Right lobe of liver (tissue), 6 donors: ENCODE results near the gene GMDS. TPM values are rescaled to one million over a fixed set of nuclear protein-coding genes. Genes with fewer than 3 reads are reported as not detected.

Experiments used
- ATAC-seq, 4 donors: fragments of 200-7000 bp; cut with Tn5 transposase; one replicate each; pipeline ENCODE4 v1.9.1; 2020; ENCODE audit warnings: mild to moderate bottlenecking in 4 of 4, moderate library complexity in 4 of 4
- DNase-seq, 3 donors: peaks; one replicate each; pipeline ENCODE4 v3.0.0-alpha.2; 2020
- H3K27ac ChIP-seq, 3 donors: fragments of 200-600 bp; one replicate each; pipeline ENCODE4 v1.8.0; 2022
- H3K27me3 ChIP-seq, 2 donors: fragments of 200-600 bp; one replicate each; pipeline ENCODE4 v1.8.0; 2022
- H3K36me3 ChIP-seq, 4 donors: fragments of 200-600 bp; sonication (generic) in 1 of 4; one replicate each; pipeline versions ENCODE4 v1.5.1 to v1.8.0; 2017 to 2022; ENCODE audit warnings: control low read depth in 1 of 4
- H3K4me1 ChIP-seq, 4 donors: fragments of 200-600 bp; sonication (generic) in 1 of 4; one replicate each; pipeline versions ENCODE4 v1.5.1 to v1.8.0; 2017 to 2022; ENCODE audit warnings: control low read depth in 1 of 4
- H3K4me3 ChIP-seq, 3 donors: fragments of 200-600 bp; one replicate each; pipeline ENCODE4 v1.8.0; 2022
- H3K9me3 ChIP-seq, 4 donors: fragments of 200-600 bp; sonication (generic) in 1 of 4; one replicate each; pipeline versions ENCODE4 v1.5.1 to v1.8.0; 2017 to 2022; ENCODE audit warnings: control low read depth in 1 of 4
- POLR2A ChIP-seq: fragments of 450-650 bp; IDR thresholded peaks from one replicate; pipeline ENCODE4 v1.6.1; 2017; ENCODE audit warnings: antibody characterized with exemption, mild to moderate bottlenecking
- WGBS: methylation state at CpG from one replicate; pipeline ENCODE4 v1.1.6; 2018; ENCODE audit warnings: low coverage, low lambda C conversion rate; ENCODE audit not compliant: insufficient coverage; ENCODE audit errors: missing lambda C conversion rate; 5-methylcytosine and 5-hydroxymethylcytosine counted together
- intact Hi-C, 2 donors: fragments of 100-400 bp; cut with DNase I; formaldehyde crosslinking; loops; one replicate each; pipeline versions ENCODE4 v1.11.2 to v1.14.1; 2022
- total RNA-seq, 6 experiments: library from RNA; depleted of rRNA in 2 of 6; stranded (reverse); fragments of >200 nt in 2 of 6; fragmentation: NEBNext Ultra II Directional in 3 of 6; extraction: Animal tissue kit (Norgen Biotek cat#: 25700) in 3 of 6; gene quantifications; one replicate each; pipeline versions ENCODE4 v1.1.0 to v1.2.4, GENCODE V29; 2016 to 2023
- TF ChIP-seq, protein P1 (sequence below), 4 donors: fragments of 200-600 bp in 3 of 4; fragments of 450-650 bp in 1 of 4; IDR thresholded peaks; one replicate each; pipeline versions ENCODE4 v1.5.1 to v1.8.0; 2016 to 2022; ENCODE audit warnings: antibody characterized with exemption in 4 of 4, mild to moderate bottlenecking in 2 of 4
- donor health status: DM: no; HTN: yes; CAD: no.
- donor health status: DM: no; HTN: no; CAD: no.
- donor health status: DM: no; HTN: no; CAD: no.
- donor health status: DM: no; HTN: yes; CAD: no.
- donor health status: DM: no; HTN: yes; CAD: no.

GMDS gene
- total RNA-seq, 6 experiments from 2014 or later = 15.9 to 34.4 (median 23.4) TPM

DNA sequence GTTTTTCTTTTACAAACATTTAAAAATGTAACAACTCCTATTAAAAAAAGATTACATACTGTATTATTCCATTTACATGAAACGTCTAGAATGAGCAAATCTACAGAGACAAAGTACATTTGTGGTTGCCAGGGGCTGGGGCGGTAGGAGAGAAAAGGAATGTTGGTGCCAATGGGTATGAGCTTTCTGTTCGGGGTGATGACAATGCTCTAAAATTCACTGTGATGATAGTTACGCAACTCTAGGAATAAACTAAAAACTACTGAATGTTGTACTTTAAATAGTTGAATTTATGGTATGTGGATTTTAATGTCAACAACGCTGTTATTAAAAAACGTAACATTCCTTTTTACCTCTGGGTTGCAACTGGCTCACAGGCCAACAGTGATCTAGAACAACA is 211.1 kb downstream of the GMDS start:
- 47% methylated on average over 6 of the region's 6 CpGs for WGBS
- intact Hi-C loops = no loop called here
- Histone ChIP-seq H3K36me3 (no peaks in the 10 kb centered on the region), H3K27me3 (no peaks in the 10 kb centered on the region), H3K4me3 (peak overlapping the region in 1 of 3 donors; percentile 5), H3K27ac (peak overlapping the region in 2 of 3 donors; percentile 36 to 68), H3K4me1 (peaks cover 0 to 24% (median 4%) of the 10 kb centered on the region in 4 donors), H3K9me3 (no peaks in the 10 kb centered on the region)
- ATAC-seq (peak; percentile 42 to 71 (median 55)), DNase-seq (no peak)
- TF ChIP-seq, protein P1, sequence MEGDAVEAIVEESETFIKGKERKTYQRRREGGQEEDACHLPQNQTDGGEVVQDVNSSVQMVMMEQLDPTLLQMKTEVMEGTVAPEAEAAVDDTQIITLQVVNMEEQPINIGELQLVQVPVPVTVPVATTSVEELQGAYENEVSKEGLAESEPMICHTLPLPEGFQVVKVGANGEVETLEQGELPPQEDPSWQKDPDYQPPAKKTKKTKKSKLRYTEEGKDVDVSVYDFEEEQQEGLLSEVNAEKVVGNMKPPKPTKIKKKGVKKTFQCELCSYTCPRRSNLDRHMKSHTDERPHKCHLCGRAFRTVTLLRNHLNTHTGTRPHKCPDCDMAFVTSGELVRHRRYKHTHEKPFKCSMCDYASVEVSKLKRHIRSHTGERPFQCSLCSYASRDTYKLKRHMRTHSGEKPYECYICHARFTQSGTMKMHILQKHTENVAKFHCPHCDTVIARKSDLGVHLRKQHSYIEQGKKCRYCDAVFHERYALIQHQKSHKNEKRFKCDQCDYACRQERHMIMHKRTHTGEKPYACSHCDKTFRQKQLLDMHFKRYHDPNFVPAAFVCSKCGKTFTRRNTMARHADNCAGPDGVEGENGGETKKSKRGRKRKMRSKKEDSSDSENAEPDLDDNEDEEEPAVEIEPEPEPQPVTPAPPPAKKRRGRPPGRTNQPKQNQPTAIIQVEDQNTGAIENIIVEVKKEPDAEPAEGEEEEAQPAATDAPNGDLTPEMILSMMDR (IDR thresholded peaks at IDR 0.05) = no peak
- no peak for TF ChIP-seq POLR2A

DNA sequence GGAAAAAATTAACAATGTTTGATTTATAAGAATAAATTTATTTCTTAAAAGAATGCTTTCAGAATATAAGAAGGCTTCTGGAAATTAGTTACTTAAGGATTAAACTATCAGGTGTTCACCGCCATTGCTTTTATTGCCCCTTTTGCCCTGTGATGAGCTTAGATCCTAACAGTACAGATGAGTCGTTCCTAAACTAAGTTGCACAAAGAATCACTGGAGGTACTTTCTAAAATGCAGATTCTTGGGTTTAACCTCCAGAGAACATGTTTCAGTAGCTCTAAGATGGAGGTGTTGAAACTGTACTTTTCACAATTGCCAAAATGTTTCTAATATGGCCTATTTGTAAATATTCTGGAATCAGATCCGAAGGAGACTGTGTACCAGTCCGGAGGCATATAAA is 211.9 kb downstream of the GMDS start:
- Histone ChIP-seq H3K27ac (no peak overlapping the region), H3K27me3 (no peaks in the 10 kb centered on the region), H3K36me3 (no peaks in the 10 kb centered on the region), H3K4me1 (peaks cover 0 to 24% (median 4%) of the 10 kb centered on the region in 4 donors), H3K9me3 (no peaks in the 10 kb centered on the region), H3K4me3 (no peak overlapping the region)
- no peak for DNase-seq
- no peak for ATAC-seq
- WGBS = 90% methylated on average over 4 of the region's 4 CpGs
- TF ChIP-seq, protein P1 (IDR thresholded peaks at IDR 0.05) = no peak
- no peak for TF ChIP-seq POLR2A
- intact Hi-C loops = no loop called here

DNA sequence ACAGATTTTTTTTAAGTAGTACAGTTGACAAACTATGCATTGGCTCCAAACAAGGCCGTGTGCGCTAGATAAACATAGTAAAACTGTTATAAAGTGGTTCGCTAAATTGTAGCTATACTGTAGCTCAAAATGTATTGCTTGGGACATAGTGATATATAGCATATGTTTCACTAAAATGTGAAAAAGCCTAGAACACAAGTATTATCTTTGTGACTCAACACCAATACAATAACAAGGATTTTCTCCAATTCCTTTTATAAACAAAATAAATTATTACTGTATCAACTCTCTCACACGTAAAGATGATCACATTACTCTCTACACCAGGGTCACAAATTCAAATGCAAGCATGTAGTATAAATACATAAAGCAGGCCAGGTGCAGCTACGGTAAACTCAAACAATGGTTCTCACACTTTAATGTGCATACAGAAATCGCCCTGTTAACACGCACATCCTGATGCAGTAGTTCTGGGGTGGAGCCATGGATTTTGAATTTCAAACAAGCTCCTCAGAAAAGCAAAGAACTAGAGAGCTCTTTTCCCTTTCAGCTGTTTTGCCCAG is 214.6 kb downstream of the GMDS start:
- Histone ChIP-seq H3K9me3 (no peaks in the 10 kb centered on the region), H3K4me1 (peaks cover 0 to 24% (median 4%) of the 10 kb centered on the region in 4 donors), H3K27me3 (no peaks in the 10 kb centered on the region), H3K27ac (no peak overlapping the region), H3K4me3 (no peak overlapping the region), H3K36me3 (no peaks in the 10 kb centered on the region)
- ATAC-seq (no peak), DNase-seq (no peak)
- WGBS = 93% methylated on average over 7 of the region's 7 CpGs
- TF ChIP-seq, protein P1 (IDR thresholded peaks at IDR 0.05) = no peak
- no peak for TF ChIP-seq POLR2A
- intact Hi-C loops = no loop called here

DNA sequence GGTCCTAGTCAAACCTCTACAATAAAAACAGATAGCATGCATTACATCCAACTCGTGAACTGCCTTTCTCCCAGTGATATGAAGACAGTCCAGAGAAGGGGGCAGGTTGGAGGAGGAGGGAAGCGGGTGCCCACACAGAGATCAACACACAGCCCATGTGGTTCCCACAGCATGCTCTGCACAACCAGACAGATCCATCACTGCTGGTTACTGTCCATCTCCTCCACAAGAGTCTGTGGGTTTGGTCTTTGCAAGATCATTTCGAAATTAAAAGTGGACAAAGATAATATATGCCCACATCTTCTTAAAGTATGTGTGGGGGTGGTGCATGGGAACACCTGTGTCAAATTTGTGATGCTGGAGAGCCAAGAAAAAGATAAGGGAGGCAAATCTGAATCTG is 215.5 kb downstream of the GMDS start:
- intact Hi-C loops = no loop called here
- Histone ChIP-seq H3K4me1 (peaks cover 0 to 18% (median 4%) of the 10 kb centered on the region in 4 donors), H3K36me3 (no peaks in the 10 kb centered on the region), H3K9me3 (no peaks in the 10 kb centered on the region), H3K27me3 (no peaks in the 10 kb centered on the region), H3K4me3 (no peak overlapping the region), H3K27ac (no peak overlapping the region)
- TF ChIP-seq POLR2A = no peak
- TF ChIP-seq, protein P1 (IDR thresholded peaks at IDR 0.05) = no peak
- 87% methylated on average over 3 of the region's 3 CpGs for WGBS
- ATAC-seq (no peak), DNase-seq (no peak)
